SU-DHL-6 (cell line): Measurements from ENCODE around the gene ERBB2.

ENCODE experiments used
- EZH2phosphoT487 ChIP-seq: fragments of 200-600 bp; sonication (generic), shearing (Covaris generic); conservative IDR thresholded peaks from 2 replicates; pipeline ENCODE4 v1.6.1; 2018; ENCODE audit warnings: mild to moderate bottlenecking, antibody characterized with exemption, low read length, moderate library complexity, mixed read lengths
- TF ChIP-seq, protein P1 (sequence below): fragments of 200-600 bp; sonication (generic); IDR thresholded peaks from one replicate; pipeline ENCODE4 v1.5.1; 2017; ENCODE audit warnings: antibody characterized with exemption, mild to moderate bottlenecking, low read length, moderate library complexity; ENCODE audit not compliant: insufficient read depth, poor library complexity, severe bottlenecking

DNA sequence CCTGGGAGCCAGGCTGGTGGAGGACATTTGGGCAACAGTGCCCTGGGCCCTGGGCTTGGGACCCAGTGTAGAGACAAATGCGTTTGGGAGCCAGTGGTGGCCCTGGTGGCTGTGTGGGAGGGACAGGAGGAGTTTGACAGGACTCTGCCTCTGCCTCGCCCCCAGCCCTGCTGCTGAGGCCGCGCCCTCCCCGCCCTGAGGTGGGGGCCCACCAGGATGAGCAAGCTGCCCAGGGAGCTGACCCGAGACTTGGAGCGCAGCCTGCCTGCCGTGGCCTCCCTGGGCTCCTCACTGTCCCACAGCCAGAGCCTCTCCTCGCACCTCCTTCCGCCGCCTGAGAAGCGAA, 46.6 kb upstream of the ERBB2 start:
- TF ChIP-seq, protein P1, sequence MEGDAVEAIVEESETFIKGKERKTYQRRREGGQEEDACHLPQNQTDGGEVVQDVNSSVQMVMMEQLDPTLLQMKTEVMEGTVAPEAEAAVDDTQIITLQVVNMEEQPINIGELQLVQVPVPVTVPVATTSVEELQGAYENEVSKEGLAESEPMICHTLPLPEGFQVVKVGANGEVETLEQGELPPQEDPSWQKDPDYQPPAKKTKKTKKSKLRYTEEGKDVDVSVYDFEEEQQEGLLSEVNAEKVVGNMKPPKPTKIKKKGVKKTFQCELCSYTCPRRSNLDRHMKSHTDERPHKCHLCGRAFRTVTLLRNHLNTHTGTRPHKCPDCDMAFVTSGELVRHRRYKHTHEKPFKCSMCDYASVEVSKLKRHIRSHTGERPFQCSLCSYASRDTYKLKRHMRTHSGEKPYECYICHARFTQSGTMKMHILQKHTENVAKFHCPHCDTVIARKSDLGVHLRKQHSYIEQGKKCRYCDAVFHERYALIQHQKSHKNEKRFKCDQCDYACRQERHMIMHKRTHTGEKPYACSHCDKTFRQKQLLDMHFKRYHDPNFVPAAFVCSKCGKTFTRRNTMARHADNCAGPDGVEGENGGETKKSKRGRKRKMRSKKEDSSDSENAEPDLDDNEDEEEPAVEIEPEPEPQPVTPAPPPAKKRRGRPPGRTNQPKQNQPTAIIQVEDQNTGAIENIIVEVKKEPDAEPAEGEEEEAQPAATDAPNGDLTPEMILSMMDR, result no peak
- TF ChIP-seq EZH2phosphoT487, result no peak
